Testis (tissue), 2 donors: Measurements from ENCODE around the gene B3GALT6.

Experiments
- CTCF ChIP-seq, 3 experiments: fragments of 450-650 bp in 2 of 3; fragments of 200-600 bp in 1 of 3; sonication (generic) in 1 of 3; IDR thresholded peaks; one replicate each; pipeline ENCODE4 v1.5.1; 2016 to 2019; ENCODE audit warnings: antibody characterized with exemption in 3 of 3, mild to moderate bottlenecking in 2 of 3, moderate library complexity in 1 of 3
- POLR2A ChIP-seq: fragments of 450-650 bp; IDR thresholded peaks from one replicate; pipeline ENCODE4 v1.6.1; 2017; ENCODE audit warnings: antibody characterized with exemption, mild to moderate bottlenecking, moderate library complexity

DNA sequence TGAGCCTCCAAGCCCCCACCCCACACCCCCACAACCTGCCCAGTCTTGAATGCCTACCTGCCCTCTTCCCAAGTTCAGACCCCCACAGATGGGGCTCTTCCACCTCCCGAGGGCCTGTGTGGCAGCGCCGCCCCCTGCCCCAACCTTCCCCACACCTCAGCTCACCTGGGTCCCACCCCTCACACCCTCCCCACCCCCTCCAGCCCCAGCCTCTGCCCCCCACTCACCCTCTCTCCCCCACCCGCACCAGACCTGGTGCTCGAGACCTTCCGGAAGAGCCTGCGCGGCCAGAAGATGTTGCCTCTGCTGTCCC is 34.9 kb upstream of the B3GALT6 start:
- no peak for TF ChIP-seq CTCF (IDR thresholded peaks at IDR 0.05)
- no peak for TF ChIP-seq POLR2A
